Forelimb muscle (tissue), 1 donor: Measurements from ENCODE around the gene LDB3. TPM values are rescaled to one million over a fixed set of nuclear protein-coding genes. Genes with fewer than 3 reads are reported as not detected.

Experiments used
- DNase-seq: peaks from one replicate; pipeline ENCODE4 v3.0.0-alpha.2; 2013; ENCODE audit warnings: low read depth
- polyA plus RNA-seq: library from polyadenylated mRNA; unstranded; fragments of 120-200 nt; gene quantifications from one replicate; pipeline ENCODE4 v1.2.1, GENCODE V29; 2013; ENCODE audit not compliant: insufficient read length

Gene LDB3
- polyA plus RNA-seq, 1 donor, result 992 TPM

GRCh38 chr10:86651021-86651471 is 17.3 kb upstream of the LDB3 start:
- no peak for DNase-seq

GRCh38 chr10:86651631-86652331 is 16.5 kb upstream of the LDB3 start:
- no peak for DNase-seq

- no peak for DNase-seq
These were observed 15.7 kb upstream of the LDB3 start for GRCh38 chr10:86652361-86653202.

- no peak for DNase-seq
These were observed 14.9 kb upstream of the LDB3 start for GRCh38 chr10:86653379-86653778.

GRCh38 chr10:86653987-86654386 is 14.3 kb upstream of the LDB3 start:
- DNase-seq, result no peak

- DNase-seq, result no peak
These were observed 13.7 kb upstream of the LDB3 start, which contains the start of gene OPN4 for GRCh38 chr10:86654411-86655172. Gene OPN4 (plus strand): TSS chr10:86654547. CDS start chr10:86654784, 237 bp downstream.

GRCh38 chr10:86655173-86655540 is 13.2 kb upstream of the LDB3 start:
- DNase-seq, result no peak

GRCh38 chr10:86655596-86655995 is 12.7 kb upstream of the LDB3 start:
- no peak for DNase-seq

GRCh38 chr10:86657011-86657395 is 11.3 kb upstream of the LDB3 start:
- DNase-seq, result no peak

- no peak for DNase-seq
These were observed 10.8 kb upstream of the LDB3 start for GRCh38 chr10:86657396-86658011.

- DNase-seq, result no peak
These were observed 10.0 kb upstream of the LDB3 start for GRCh38 chr10:86658261-86658741.

GRCh38 chr10:86658751-86659150 is 9.6 kb upstream of the LDB3 start:
- no peak for DNase-seq

- DNase-seq, result no peak
These were observed 9.1 kb upstream of the LDB3 start for GRCh38 chr10:86659161-86659691.

GRCh38 chr10:86659721-86660453 is 8.4 kb upstream of the LDB3 start:
- DNase-seq, result no peak

- DNase-seq, result no peak
These were observed 6.9 kb upstream of the LDB3 start for GRCh38 chr10:86661161-86662025.

- DNase-seq, result no peak
These were observed 5.9 kb upstream of the LDB3 start for GRCh38 chr10:86662186-86663045.

GRCh38 chr10:86663046-86663345 is 5.3 kb upstream of the LDB3 start:
- no peak for DNase-seq

- no peak for DNase-seq
These were observed 4.6 kb upstream of the LDB3 start for GRCh38 chr10:86663576-86664339.
